HG03342 (cell line): ENCODE measurements around the gene OOSP4A.
"Not testable (repeated sequence)": the region's sequence is repeated elsewhere in the genome, so short reads cannot be mapped to it uniquely, and the experiment has no call there.

Experiments used
- ATAC-seq: cut with Tn5 transposase; IDR thresholded peaks from one replicate; pipeline ENCODE4 v1.9.1; 2021; ENCODE audit warnings: mild to moderate bottlenecking, moderate library complexity; ENCODE audit not compliant: unreplicated experiment

Gene OOSP4A

GRCh38 chr11:59973097-59973496, 9.3 kb downstream of the OOSP4A start:
- ATAC-seq, result no peak

GRCh38 chr11:59981106-59981770, 17.4 kb downstream of the OOSP4A start:
- ATAC-seq, result no peak

GRCh38 chr11:59982037-59982436, 18.2 kb downstream of the OOSP4A start:
- not testable (repeated sequence) for ATAC-seq

GRCh38 chr11:59983212-59983611, 19.4 kb downstream of the OOSP4A start:
- ATAC-seq, result no peak

- no peak for ATAC-seq
Observed at GRCh38 chr11:59984368-59984767, 20.5 kb downstream of the OOSP4A start.

- no peak for ATAC-seq
Observed at GRCh38 chr11:59990421-59990820, 26.6 kb downstream of the OOSP4A start.

- no peak for ATAC-seq
Observed at GRCh38 chr11:59992425-59992824, 28.6 kb downstream of the OOSP4A start.

GRCh38 chr11:59997800-59998199, 34.0 kb downstream of the OOSP4A start:
- no peak for ATAC-seq

GRCh38 chr11:59999691-60000090, 35.9 kb downstream of the OOSP4A start:
- ATAC-seq, result no peak

GRCh38 chr11:60003729-60004128, 39.9 kb downstream of the OOSP4A start:
- ATAC-seq, result no peak

GRCh38 chr11:60005360-60005759, 41.5 kb downstream of the OOSP4A start:
- ATAC-seq, result no peak

GRCh38 chr11:60016881-60017280, 53.0 kb downstream of the OOSP4A start, which contains the start of gene OOSP4B:
OOSP4B (plus strand) TSS chr11:60017181.
- no peak for ATAC-seq

GRCh38 chr11:60018058-60018457, 54.2 kb downstream of the OOSP4A start:
- ATAC-seq, result no peak
